ENCODE results near the gene SLC25A21.
A peak's percentile ranks its signal among the peaks of the same experiment; 100 is the strongest.
"Not testable (repeated sequence)": the region's sequence is repeated elsewhere in the genome, so short reads cannot be mapped to it uniquely, and the experiment has no call there.

SLC25A21 gene

DNA sequence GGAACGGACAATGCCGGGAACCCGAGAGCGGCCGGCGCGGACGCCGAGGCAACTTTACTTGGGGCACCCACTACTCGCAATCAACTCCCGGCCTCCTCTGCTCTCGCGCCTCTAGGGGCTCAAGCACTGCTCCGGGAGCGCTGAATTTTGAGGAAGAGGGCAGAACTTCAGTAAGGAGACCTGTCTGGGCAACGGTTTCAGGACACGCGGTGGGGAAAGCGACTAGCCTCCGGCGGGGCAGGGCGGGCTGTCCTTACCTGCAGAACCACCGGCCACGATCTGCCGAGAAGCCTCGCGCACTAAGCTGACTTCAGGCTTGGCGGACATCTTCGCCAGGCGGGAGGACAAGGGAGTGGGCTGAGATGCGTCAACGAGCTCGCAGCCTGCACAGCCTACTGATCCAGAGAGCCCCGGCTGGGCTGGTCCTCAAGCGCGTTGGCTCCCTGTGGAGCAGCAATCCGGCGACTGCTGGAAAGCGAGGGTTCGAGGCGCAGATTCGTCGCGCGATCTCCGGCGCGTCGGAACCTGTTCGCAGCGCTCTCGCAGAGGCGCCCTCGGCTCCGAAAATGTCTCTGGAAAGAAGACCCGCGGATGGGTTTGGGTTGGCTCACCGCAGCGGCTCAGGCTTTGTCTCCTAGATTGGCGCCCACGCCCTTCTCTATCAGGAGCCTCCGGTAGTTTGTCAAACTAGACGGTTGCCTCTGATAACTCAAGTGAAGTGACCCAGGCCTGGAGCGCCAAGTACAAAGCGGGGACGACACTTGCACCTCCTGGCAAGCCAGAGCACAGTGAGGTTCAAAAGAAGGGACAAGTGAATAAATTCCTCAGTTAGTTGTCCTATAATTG is at the start of gene SLC25A21:
Gene SLC25A21 (minus strand): TSS at position 583 of the 846 bp plus-strand sequence.
- peak; percentile 65 for DNase-seq (ENCODE audit: low spot score)

GRCh38 chr14:37221073-37221472 is 48.7 kb upstream of the SLC25A21 start:
- DNase-seq (ENCODE audit: low spot score) = no peak

DNA sequence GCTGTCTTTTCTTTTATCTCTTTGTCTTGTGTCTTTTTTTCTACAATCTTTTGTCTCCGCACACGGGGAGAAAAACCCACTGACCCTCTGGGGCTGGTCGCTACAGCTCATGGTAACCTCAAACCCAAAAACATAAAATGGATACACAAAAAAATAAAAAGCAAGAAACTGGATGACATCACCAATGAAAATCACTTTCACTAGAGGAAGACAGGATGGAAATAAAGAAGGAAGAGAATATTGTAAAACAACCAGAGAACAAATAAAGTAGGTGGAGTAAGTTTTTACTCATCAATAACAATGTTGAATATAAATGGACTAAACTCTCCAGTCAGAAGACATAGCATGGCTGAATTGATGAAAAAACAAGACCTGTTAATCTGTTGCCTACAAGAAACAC is 42.9 kb upstream of the SLC25A21 start:
- no peak for DNase-seq (ENCODE audit: low spot score)

- no peak for DNase-seq (ENCODE audit: low spot score)
These were observed 40.6 kb upstream of the SLC25A21 start for GRCh38 chr14:37213016-37213415.

- DNase-seq (ENCODE audit: low spot score) = no peak
These were observed 38.0 kb upstream of the SLC25A21 start for GRCh38 chr14:37210448-37210847.

GRCh38 chr14:37209617-37210016 is 37.2 kb upstream of the SLC25A21 start:
- not testable (repeated sequence) for DNase-seq (ENCODE audit: low spot score)

- not testable (repeated sequence) for DNase-seq (ENCODE audit: low spot score)
These were observed 33.5 kb upstream of the SLC25A21 start for GRCh38 chr14:37205623-37206605.

DNA sequence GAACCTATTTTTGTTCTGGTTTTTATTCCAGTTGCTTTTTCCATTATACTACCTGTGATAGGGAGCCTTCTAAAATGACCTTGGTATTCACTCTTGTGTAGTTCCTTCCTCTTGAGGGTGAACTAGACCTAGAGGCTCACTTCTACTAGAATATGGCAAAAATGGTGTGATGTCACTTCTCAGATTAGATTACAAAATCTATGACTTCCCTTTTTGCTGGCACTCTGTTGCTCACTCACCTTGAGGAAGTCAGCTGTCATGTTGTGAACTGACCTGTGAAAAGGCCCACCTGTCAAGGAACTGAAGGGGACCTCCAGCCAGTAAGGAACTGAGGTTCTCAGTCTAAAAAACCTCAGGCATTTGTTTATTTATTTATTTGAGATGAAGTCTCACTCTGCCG is 31.0 kb upstream of the SLC25A21 start:
- no peak for DNase-seq (ENCODE audit: low spot score)

GRCh38 chr14:37202812-37203211 is 30.4 kb upstream of the SLC25A21 start:
- no peak for DNase-seq (ENCODE audit: low spot score)

DNA sequence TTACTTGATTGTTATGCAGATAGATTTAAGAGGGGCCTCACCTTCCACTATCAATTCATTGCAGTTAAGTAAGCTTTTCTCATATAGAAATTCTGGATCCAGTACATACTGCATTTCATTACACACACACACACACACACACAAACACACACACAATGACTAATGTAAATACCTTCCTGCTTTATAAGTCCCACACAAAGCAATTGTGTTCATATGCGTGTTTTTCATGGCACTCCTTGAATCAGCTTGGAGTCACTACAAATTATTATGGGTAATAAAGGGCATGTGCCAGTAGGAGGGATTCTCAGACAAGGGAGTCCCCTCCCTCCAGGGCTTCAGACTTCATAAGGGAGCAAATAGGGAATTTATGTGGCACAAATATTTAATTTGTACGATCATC is 29.9 kb upstream of the SLC25A21 start:
- DNase-seq (ENCODE audit: low spot score) = no peak

DNA sequence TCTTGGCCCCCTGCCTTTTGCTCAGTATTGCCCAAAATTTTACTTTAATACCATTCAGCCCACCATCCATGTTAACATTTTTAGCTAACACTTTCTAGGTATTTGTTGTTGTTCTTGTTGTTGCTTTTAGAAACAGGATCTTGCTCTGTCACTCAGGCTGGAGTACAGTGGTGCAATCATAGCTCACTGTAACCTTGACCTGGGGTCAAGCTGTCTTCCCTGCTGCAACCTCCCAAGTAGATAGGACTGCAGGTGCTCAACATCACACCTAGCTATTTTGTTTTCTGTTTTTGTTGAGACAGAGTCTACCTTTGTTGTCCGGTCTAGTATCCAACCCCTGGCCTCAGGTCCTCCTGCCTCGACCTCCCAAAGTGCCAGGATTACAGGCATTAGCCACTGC is 29.3 kb upstream of the SLC25A21 start:
- DNase-seq (ENCODE audit: low spot score) = no peak

GRCh38 chr14:37198907-37199306 is 26.5 kb upstream of the SLC25A21 start:
- DNase-seq (ENCODE audit: low spot score) = no peak

DNA sequence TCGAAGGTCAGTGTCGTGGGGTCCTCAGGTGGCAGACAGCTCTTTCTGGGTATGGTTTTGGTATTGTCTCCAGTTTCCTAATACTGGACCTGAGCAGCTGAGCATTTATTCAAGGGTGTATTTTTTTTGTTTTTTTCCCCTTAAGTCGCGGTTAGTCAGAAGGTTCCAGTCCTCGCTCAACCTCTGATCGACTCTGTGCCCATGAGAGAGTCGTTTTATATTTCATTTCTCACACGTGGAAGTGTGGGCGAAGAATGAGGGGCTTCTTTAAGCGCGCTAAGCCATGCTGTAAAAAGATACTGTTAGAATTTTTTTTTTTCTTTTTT is 25.8 kb upstream of the SLC25A21 start:
- no peak for DNase-seq (ENCODE audit: low spot score)

- DNase-seq (ENCODE audit: low spot score) = peak; percentile 59
These were observed 25.2 kb upstream of the SLC25A21 start, which contains the start of gene MIPOL1 for GRCh38 chr14:37197421-37198272. Gene MIPOL1, plus strand, starts transcription at chr14:37197937. Its CDS starts 49,952 bp downstream, at chr14:37247889.

DNA sequence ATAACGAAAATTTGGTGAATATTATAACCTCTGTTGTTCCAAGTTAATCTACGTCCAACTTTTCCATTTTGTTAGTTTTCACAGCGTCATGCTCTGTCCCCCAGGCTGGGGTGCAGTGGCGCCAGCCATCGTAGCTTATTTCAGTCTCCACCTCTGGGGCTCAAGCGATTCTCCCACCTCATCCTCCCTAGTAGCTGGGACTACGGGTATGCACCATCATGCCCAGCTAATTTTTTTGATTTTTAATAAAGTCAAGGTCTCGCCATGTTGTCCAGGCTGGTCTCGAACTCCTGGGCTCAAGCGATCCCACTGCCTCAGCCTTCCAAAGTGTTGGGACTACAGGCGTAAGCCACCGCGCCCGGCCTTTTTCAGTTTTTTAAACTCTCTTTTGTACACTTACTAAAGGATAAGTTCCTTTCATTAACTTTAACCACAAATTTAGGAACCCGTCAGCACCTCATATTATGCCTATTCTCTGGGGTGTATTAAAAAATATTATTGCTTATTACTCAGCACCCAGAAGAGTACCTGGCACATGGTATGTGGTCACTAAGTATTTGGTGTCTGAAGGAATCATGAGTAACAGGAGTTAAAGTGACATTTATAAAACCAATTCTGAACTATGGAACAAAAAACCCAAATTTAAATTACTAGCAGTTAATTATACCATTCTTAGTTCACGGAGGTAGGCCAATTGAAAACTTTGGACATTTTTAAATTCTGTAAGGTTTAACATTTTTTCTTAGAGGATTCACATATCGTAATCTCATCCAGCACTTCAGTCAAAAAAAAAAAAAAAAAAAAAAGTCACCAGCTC is 24.4 kb upstream of the SLC25A21 start:
- no peak for DNase-seq (ENCODE audit: low spot score)

DNA sequence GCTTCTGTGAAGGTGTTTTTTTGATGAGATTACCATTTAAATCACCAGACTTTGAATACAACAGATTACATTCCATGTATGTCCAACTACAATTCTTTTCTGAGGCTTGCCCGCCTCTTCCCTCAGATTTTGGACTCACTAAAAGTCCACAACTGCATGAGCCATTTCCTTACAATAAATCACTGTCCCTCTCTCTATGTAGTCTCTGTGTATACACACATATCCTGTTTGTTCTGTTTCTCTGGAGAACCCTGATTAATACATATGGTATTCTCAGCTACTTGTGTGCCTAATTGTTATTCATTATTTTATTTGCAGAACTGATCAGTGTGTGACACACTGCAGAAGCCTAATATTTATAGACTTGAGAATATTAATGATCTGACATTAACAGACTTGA is 22.9 kb upstream of the SLC25A21 start:
- no peak for DNase-seq (ENCODE audit: low spot score)

DNA sequence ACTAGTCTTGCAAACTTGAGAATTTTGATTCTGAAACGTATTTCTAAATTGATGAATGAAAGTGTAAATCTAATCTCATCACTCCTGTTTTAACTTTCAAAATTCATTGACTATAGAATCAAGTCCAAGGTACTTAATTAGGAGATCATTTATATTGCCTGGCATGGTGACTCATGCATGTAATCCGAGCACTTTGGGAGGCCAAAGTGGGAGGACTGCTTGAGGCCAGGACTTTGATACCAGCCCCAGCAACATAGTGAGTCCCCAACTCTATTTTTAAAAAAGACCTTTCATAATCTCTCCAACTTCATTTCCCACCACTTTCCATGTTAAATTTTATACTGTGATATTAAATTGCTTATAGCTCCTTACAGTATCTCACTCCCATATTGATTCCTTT is 22.3 kb upstream of the SLC25A21 start:
- no peak for DNase-seq (ENCODE audit: low spot score)

- DNase-seq (ENCODE audit: low spot score) = not testable (repeated sequence)
These were observed 17.3 kb upstream of the SLC25A21 start for GRCh38 chr14:37189733-37190132.

DNA sequence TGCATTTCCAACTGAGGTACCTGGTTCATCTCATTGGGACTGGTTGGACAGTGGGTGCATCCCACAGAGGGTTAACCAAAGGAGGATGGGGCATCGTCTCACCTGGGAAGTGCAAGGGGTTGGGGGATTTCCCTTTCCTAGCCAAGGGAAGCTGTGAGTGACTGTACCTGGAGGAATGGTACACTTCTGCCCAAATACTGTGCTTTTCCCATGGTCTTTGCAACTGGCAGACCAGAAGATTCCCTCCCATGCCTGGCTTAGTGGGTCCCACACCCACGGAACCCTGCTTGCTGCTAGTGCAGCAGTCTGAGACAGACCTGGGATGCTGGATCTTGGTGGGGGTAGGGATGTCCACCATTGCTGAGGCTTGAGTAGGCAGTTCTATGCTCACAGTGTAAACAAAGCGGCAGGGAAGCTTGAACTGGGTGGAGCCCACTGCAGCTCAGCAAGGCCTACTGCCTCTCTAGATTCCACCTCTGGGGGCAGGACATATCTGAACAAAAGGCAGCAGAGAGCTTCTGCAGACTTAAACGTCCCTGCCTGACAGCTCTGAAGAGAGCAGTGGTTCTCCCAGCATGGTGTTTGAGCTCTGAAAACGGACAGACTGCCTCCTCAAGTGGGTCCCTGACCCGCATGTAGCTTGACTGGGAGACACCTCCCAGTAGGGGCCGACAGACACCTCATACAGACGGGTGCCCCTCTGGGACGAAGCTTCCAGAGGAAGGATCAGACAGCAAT is 15.6 kb upstream of the SLC25A21 start:
- not testable (repeated sequence) for DNase-seq (ENCODE audit: low spot score)

DNA sequence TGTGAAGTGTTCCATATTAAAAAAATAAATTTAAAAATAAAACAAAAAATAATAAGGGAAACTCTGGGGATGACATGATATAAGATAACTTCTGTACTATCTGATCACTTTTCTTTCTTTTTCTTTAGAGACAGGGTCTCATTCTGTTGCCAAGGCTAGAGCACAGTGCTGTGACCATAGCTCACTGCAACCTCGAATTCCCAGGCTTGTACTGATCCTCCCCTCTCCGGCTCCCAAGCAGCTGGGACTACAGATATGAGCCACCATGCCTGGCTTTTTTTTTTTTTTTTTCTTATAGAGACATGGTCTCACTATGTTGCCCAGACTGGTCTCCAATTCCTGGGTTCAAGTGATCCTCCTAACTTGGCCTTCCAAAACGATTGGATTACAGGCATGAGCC is 14.9 kb upstream of the SLC25A21 start:
- DNase-seq (ENCODE audit: low spot score) = no peak

Data from cerebellar cortex (tissue), 1 donor.